ENCODE measurements around the gene RSBN1.
"Not testable (repeated sequence)": the region's sequence is repeated elsewhere in the genome, so short reads cannot be mapped to it uniquely, and the experiment has no call there.

RSBN1 gene

GRCh38 chr1:113734357-113735055 is 77.8 kb downstream of the RSBN1 start:
- TF ChIP-seq CTCF (IDR thresholded peaks at IDR 0.05; ENCODE audit: insufficient read depth, low read length, poor library complexity, severe bottlenecking) (no peak), EZH2phosphoT487 (conservative IDR thresholded peaks at IDR 0.05; ENCODE audit: low read length) (no peak)
- H3K9ac ChIP-seq (ENCODE audit: low read length): no peak overlapping the region
- no peaks in the 10 kb centered on the region for H3F3A ChIP-seq (ENCODE audit: insufficient read depth)
- no peak overlapping the region for H3K4me3 ChIP-seq (ENCODE audit: insufficient read depth, low read length, poor library complexity, severe bottlenecking)
- no peak overlapping the region for H3K4me2 ChIP-seq (ENCODE audit: low read depth, low read length, poor library complexity, severe bottlenecking)
- no peak overlapping the region for H2AFZ ChIP-seq (ENCODE audit: low read depth, low read length, severe bottlenecking)
- no peaks in the 10 kb centered on the region for H3K27me3 ChIP-seq (ENCODE audit: low read length)
- H3K27ac ChIP-seq (ENCODE audit: low read depth, low read length): no peak overlapping the region
- H4K20me1 ChIP-seq (ENCODE audit: low read depth, low read length): no peaks in the 10 kb centered on the region
- H3K9me3 ChIP-seq (ENCODE audit: insufficient read depth, low read length): no peaks in the 10 kb centered on the region
- H3K9me2 ChIP-seq (replicated peaks; ENCODE audit: insufficient read depth, low read length): no peaks in the 10 kb centered on the region
- no peaks in the 10 kb centered on the region; the same call in 1 of the 2 replicates for H3K36me3 ChIP-seq (ENCODE audit: low read length)
- no peaks in the 10 kb centered on the region for H3K79me2 ChIP-seq (ENCODE audit: insufficient read depth, low read length)

GRCh38 chr1:113732802-113733201 is 79.5 kb downstream of the RSBN1 start:
- Histone ChIP-seq H4K20me1 (ENCODE audit: low read depth, low read length) (no peaks in the 10 kb centered on the region), H3F3A (ENCODE audit: insufficient read depth) (no peaks in the 10 kb centered on the region), H3K27ac (ENCODE audit: low read depth, low read length) (no peak overlapping the region), H3K36me3 (ENCODE audit: low read length) (no peaks in the 10 kb centered on the region; the same call in 1 of the 2 replicates), H3K9me2 (replicated peaks; ENCODE audit: insufficient read depth, low read length) (no peaks in the 10 kb centered on the region), H3K9me3 (ENCODE audit: insufficient read depth, low read length) (no peaks in the 10 kb centered on the region), H3K9ac (ENCODE audit: low read length) (no peak overlapping the region), H3K4me2 (ENCODE audit: low read depth, low read length, poor library complexity, severe bottlenecking) (no peak overlapping the region), H3K79me2 (ENCODE audit: insufficient read depth, low read length) (no peaks in the 10 kb centered on the region), H2AFZ (ENCODE audit: low read depth, low read length, severe bottlenecking) (no peak overlapping the region), H3K27me3 (ENCODE audit: low read length) (no peaks in the 10 kb centered on the region), H3K4me3 (ENCODE audit: insufficient read depth, low read length, poor library complexity, severe bottlenecking) (no peak overlapping the region)
- TF ChIP-seq EZH2phosphoT487 (conservative IDR thresholded peaks at IDR 0.05; ENCODE audit: low read length) (no peak), CTCF (IDR thresholded peaks at IDR 0.05; ENCODE audit: insufficient read depth, low read length, poor library complexity, severe bottlenecking) (no peak)

- Histone ChIP-seq H3K36me3 (ENCODE audit: low read length) (peaks cover 28% of the 10 kb centered on the region), H3K9me2 (replicated peaks; ENCODE audit: insufficient read depth, low read length) (no peaks in the 10 kb centered on the region), H3K4me3 (ENCODE audit: insufficient read depth, low read length, poor library complexity, severe bottlenecking) (no peak overlapping the region), H3K9ac (ENCODE audit: low read length) (no peak overlapping the region), H3K9me3 (ENCODE audit: insufficient read depth, low read length) (peaks cover 7% of the 10 kb centered on the region; the same call in 1 of the 2 replicates), H3F3A (ENCODE audit: insufficient read depth) (no peaks in the 10 kb centered on the region), H3K27me3 (ENCODE audit: low read length) (no peaks in the 10 kb centered on the region), H2AFZ (ENCODE audit: low read depth, low read length, severe bottlenecking) (no peak overlapping the region), H3K79me2 (ENCODE audit: insufficient read depth, low read length) (no peaks in the 10 kb centered on the region), H3K4me2 (ENCODE audit: low read depth, low read length, poor library complexity, severe bottlenecking) (no peak overlapping the region), H4K20me1 (ENCODE audit: low read depth, low read length) (no peaks in the 10 kb centered on the region), H3K27ac (ENCODE audit: low read depth, low read length) (no peak overlapping the region)
- TF ChIP-seq EZH2phosphoT487 (conservative IDR thresholded peaks at IDR 0.05; ENCODE audit: low read length) (no peak), CTCF (IDR thresholded peaks at IDR 0.05; ENCODE audit: insufficient read depth, low read length, poor library complexity, severe bottlenecking) (no peak)
Measured at GRCh38 chr1:113721010-113721409, 91.3 kb downstream of the RSBN1 start.

- not testable (repeated sequence) for H3K79me2 ChIP-seq (ENCODE audit: insufficient read depth, low read length)
- H3K36me3 ChIP-seq (ENCODE audit: low read length): peaks cover 28% of the 10 kb centered on the region
Measured at GRCh38 chr1:113718621-113719020, 93.7 kb downstream of the RSBN1 start.

GRCh38 chr1:113717506-113717905 is 94.8 kb downstream of the RSBN1 start:
- H3K36me3 ChIP-seq (ENCODE audit: low read length): peaks cover 28% of the 10 kb centered on the region

More at GRCh38 chr1:113718621-113719020, 93.7 kb downstream of the RSBN1 start:
- not testable (repeated sequence) for H3K9ac ChIP-seq (ENCODE audit: low read length); H4K20me1 ChIP-seq (ENCODE audit: low read depth, low read length); H3K27ac ChIP-seq (ENCODE audit: low read depth, low read length); H3K27me3 ChIP-seq (ENCODE audit: low read length); H3K4me3 ChIP-seq (ENCODE audit: insufficient read depth, low read length, poor library complexity, severe bottlenecking); H3K9me2 ChIP-seq (replicated peaks; ENCODE audit: insufficient read depth, low read length); H3K9me3 ChIP-seq (ENCODE audit: insufficient read depth, low read length); H2AFZ ChIP-seq (ENCODE audit: low read depth, low read length, severe bottlenecking); H3F3A ChIP-seq (ENCODE audit: insufficient read depth); H3K4me2 ChIP-seq (ENCODE audit: low read depth, low read length, poor library complexity, severe bottlenecking)

More at GRCh38 chr1:113717506-113717905, 94.8 kb downstream of the RSBN1 start:
- not testable (repeated sequence) for H3K9me3 ChIP-seq (ENCODE audit: insufficient read depth, low read length); H4K20me1 ChIP-seq (ENCODE audit: low read depth, low read length); H3K4me3 ChIP-seq (ENCODE audit: insufficient read depth, low read length, poor library complexity, severe bottlenecking); H3F3A ChIP-seq (ENCODE audit: insufficient read depth); H3K9ac ChIP-seq (ENCODE audit: low read length); H3K9me2 ChIP-seq (replicated peaks; ENCODE audit: insufficient read depth, low read length); H3K27ac ChIP-seq (ENCODE audit: low read depth, low read length); H3K4me2 ChIP-seq (ENCODE audit: low read depth, low read length, poor library complexity, severe bottlenecking); H2AFZ ChIP-seq (ENCODE audit: low read depth, low read length, severe bottlenecking); H3K79me2 ChIP-seq (ENCODE audit: insufficient read depth, low read length); H3K27me3 ChIP-seq (ENCODE audit: low read length)
